Left renal pelvis (tissue), 4 donors: ENCODE results near the gene LITAFD. TPM values are rescaled to one million over a fixed set of nuclear protein-coding genes. Genes with fewer than 3 reads are reported as not detected.
"Not testable (repeated sequence)": the region's sequence is repeated elsewhere in the genome, so short reads cannot be mapped to it uniquely, and the experiment has no call there.

ENCODE experiments used
- DNase-seq, 4 donors: peaks; one replicate each; pipeline ENCODE4 v3.0.0-alpha.2; 2013; ENCODE audit warnings: low read depth in 4 of 4, low spot score in 3 of 4
- polyA plus RNA-seq, 4 donors: library from polyadenylated mRNA; unstranded; fragments of 120-200 nt; gene quantifications; one replicate each; pipeline ENCODE4 v1.2.1, GENCODE V29; 2013; ENCODE audit not compliant: insufficient read length in 4 of 4

The LITAFD gene
- polyA plus RNA-seq, 4 donors: 0.20 TPM; not detected in 3

- no peak for DNase-seq
Observed at GRCh38 chr16:8869212-8869987, 12.8 kb upstream of the LITAFD start.

GRCh38 chr16:8869988-8870241 lies 12.2 kb upstream of the LITAFD start:
- not testable (repeated sequence) for DNase-seq

- DNase-seq: no peak
Observed at GRCh38 chr16:8872071-8872470, 10.1 kb upstream of the LITAFD start.

- no peak for DNase-seq
Observed at GRCh38 chr16:8872967-8873865, 8.9 kb upstream of the LITAFD start.

- not testable (repeated sequence) for DNase-seq
Observed at GRCh38 chr16:8873866-8874195, 8.3 kb upstream of the LITAFD start.

- DNase-seq: no peak
Observed at GRCh38 chr16:8874388-8874787, 7.8 kb upstream of the LITAFD start.

GRCh38 chr16:8875317-8875716 lies 6.8 kb upstream of the LITAFD start:
- not testable (repeated sequence) for DNase-seq

GRCh38 chr16:8877894-8878522 lies 4.1 kb upstream of the LITAFD start:
- DNase-seq: no peak

- DNase-seq: no peak
Observed at GRCh38 chr16:8878523-8878911, 3.6 kb upstream of the LITAFD start.

GRCh38 chr16:8880839-8881510 lies 1.2 kb upstream of the LITAFD start:
- no peak for DNase-seq

- no peak for DNase-seq
Observed at GRCh38 chr16:8882725-8883377, 700 bp downstream of the LITAFD start.

GRCh38 chr16:8885674-8886592 lies 3.8 kb downstream of the LITAFD start:
- no peak for DNase-seq

- DNase-seq: no peak
Observed at GRCh38 chr16:8886593-8887430, 4.7 kb downstream of the LITAFD start.

- DNase-seq: no peak
Observed at GRCh38 chr16:8887431-8887765, 5.2 kb downstream of the LITAFD start.

GRCh38 chr16:8887952-8888560 lies 5.9 kb downstream of the LITAFD start:
- no peak for DNase-seq

GRCh38 chr16:8888951-8889892 lies 7.1 kb downstream of the LITAFD start:
- no peak for DNase-seq

GRCh38 chr16:8889893-8890548 lies 7.9 kb downstream of the LITAFD start:
- DNase-seq: no peak
